GM21423 (cell line): ENCODE results near the gene PCARE.
"Not testable (repeated sequence)": the region's sequence is repeated elsewhere in the genome, so short reads cannot be mapped to it uniquely, and the experiment has no call there.

Experiments used
- ATAC-seq: cut with Tn5 transposase; IDR thresholded peaks from one replicate; pipeline ENCODE4 v1.9.1; 2021; ENCODE audit warnings: mild to moderate bottlenecking, moderate library complexity; ENCODE audit not compliant: unreplicated experiment

PCARE gene

DNA sequence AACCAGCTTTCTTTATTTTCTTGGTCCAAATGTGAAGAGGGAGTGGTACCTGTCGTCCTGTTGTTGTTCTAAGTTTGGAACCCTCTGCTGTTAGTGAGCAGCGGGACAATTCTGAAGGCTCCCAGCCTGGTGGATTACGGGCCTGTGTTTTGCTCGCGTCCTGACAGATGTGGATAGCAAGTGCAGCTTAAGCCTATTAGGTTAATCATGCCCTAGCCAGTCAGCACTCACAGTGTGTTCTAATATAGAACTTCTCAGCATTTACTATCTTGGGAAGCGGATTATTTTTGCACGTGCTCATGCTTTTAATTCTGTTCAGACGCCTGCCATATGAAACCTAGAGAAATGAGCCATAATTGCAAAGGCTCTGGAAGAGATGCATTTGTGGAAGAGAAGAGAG lies at the start of gene PCARE:
Gene PCARE (minus strand): TSS at position 113 of the 400 bp plus-strand sequence. CDS start 262 bp downstream, outside the sequence.
- no peak for ATAC-seq

DNA sequence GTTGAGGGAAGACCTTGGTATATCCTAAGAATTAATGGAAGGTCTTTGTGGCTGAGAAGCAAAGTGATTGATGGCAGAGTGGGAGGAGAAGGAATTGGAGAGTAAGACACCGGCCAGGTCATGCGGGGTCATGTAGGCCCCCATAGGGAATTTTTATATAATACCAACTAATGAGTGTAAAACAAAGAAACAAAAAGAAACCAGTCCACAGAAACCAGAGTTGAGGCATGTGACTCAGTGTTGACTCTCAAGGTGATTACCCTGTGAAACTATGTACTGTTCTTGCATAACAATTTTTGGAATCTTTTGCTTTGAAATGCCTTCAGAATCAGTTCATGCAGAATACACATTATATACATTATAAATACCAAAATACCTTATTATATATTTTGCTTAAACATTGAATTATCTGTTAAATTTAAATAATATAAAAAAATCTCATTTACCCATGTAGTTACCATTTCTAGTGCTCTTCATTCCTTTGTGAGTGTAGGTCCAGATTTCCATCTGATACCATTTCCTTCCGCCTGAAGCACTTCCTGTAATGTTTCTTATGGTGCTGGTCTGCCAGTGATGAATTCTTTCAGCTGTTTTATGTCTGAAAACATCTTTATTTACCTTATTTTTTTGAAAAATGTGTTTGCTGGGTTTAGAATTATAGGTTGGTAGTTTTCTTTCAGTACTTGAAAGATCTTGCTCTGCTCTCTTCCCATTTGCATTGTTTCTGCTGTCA lies 49.5 kb upstream of the PCARE start:
- no peak for ATAC-seq

DNA sequence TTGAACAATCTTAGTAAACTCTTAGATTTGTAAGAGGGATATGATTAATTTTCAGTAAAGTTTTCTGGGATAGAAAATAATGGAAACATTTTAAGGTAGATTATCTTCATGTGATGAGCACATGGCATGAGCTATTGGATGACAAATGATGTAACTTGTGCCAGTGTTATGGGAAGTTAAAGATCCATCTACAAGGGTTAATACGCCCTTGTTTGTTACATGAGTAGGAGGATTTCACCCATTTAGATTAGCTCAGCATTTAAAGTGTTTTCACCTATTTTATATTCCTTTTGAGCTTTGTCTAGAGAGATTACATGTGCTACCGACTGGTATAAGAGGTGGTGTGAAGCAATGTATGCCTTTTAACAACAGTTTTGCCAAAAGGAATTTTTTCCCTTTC lies 46.5 kb upstream of the PCARE start:
- ATAC-seq: no peak

DNA sequence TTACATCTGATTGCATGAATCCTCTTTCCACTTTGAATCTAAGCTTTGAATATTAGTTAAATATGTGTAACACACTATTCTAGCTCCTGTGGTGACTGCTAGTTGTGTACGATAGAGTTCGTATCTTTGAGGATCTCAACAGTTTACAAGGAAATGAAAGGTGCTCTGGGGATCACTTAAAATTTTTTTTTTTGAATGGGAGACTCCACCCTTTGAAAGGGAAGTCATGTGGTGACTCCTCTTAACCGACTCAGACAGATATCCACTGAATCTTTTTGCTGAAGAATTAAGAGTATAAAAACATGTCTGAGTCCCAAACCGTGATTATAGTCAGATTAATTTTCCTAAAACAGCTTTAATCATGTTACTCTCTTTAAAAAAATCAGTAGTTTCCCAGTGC lies 44.9 kb upstream of the PCARE start:
- ATAC-seq: no peak

DNA sequence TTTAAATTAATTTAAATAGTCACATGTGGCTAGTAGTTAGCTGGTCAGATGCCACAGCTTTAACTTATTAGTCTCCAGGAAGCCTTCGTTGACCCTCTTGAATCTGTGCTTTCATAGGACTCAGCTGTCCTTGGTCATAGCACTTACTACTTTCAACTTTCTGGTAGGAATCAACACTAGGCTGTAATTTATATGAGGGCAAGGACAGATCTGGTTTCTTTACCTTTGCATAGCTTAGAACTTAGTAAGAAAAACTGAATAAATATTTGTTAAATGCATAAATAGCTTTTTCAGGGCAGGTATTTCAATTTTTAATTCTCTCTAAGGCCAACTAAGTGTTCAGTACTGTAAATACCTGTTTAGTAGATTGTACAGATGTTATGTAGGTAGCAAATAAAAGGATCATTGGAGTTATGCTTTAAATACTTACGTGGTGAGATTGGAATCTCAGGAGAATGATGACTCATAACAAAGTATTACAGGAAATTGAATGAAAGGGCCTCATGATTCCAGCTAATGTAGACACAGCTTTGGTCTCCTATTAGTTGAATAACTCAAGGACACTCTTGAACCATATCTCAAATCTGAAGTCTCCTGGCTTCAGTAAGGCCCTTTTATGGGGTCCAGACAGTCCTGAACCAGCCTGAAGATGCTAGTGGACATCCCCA lies 43.4 kb upstream of the PCARE start:
- no peak for ATAC-seq

DNA sequence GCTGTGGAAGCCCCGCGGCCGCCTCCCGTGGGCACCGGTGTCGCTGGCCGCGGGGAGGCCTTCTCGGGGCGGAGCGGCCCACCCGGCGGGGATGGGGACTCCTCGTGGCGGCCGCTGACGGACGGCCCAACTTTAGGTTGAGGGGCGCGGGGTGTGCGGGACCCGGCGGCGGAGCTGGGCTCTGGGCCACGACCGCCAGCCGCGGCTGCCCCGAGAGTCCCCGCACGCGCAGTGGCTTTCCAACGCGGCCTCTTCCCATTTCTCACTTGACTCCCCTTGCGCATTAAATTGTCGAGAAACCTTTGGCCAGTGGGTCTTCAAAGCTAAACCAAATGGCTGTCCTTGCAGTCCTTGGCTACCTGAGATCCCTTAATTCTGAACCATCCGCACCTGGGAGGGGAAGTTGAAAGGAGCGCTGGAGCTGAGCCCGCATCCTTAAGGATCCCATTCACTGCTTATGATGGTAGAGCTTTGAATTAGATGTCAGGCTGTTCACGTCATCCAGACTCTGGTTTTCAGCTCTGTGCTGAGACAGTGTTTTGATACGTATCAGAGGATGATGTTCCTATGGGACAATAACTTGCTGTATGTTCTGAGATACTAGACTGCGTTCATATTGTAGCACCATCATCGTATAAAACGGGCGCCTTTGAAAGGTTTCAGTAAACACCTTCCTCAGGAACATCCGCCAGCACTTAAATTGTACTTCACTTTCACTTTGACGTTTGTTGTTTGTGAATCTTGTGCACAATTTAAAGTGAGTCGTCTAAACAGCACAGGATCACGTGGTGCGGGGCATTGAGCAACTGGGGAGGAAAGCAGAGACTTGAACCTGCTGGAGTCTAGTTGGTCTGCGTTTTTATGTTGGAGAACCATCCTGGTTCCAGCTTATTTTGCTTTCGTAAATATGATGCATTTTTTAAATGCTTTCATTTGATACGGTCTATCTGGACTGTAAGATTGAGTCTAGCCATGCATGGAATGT lies 41.8 kb upstream of the PCARE start:
- ATAC-seq: peak; percentile 47

DNA sequence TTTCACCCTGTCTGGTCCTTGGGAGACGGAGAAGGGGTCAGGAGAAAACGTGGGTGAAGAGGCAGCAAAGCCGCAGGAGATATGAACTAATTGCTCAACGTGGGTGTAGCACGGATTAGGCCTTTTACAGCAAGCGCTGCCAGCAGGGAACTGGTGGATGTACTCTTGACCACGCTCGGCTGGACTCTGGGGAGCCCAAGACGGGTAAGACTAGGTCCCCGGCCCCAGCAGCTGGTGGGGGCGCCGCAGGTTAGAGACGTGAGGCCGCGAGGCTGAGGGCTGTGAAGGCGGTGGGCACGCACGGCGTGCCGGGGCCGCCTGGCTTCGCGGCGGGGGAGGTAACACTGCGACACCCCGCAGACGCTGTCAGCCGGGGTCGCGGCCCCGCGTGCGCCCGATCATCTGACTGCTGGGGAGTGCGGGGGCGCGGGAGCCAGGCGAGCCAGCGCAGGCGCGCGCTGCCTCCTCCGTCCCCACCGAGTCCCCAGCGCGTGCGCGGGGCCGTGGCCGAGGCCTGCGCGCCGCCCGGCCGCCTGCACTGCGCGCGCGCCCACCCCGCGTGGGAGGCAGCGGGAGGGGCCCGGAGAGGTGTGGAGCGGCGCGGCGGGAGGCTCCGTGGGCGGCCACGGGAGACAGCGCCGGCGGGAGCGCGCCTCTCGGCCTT lies 40.8 kb upstream of the PCARE start, which contains the start of gene CLIP4:
Gene CLIP4 (plus strand): TSS at position 470 of the 664 bp plus-strand sequence. CDS start 5,974 bp downstream, outside the sequence.
- peak; percentile 34 for ATAC-seq

DNA sequence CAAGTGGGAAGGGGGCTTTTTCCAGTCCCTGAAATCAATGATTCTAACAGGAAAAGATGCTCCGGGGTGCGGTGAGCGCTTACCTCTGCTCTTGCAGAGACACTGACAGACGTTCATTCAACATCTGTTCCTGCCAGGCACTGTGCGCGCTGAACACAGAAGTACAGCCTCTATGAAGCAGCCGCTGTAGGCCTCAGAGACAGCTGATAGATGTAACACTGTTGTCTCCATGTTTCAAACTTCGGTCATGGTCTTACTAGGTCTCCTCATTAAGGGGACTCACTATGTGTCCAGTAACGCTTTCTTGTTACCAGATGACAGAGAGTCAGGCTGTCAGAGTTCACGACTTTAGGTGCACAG lies 40.2 kb upstream of the PCARE start:
- no peak for ATAC-seq

DNA sequence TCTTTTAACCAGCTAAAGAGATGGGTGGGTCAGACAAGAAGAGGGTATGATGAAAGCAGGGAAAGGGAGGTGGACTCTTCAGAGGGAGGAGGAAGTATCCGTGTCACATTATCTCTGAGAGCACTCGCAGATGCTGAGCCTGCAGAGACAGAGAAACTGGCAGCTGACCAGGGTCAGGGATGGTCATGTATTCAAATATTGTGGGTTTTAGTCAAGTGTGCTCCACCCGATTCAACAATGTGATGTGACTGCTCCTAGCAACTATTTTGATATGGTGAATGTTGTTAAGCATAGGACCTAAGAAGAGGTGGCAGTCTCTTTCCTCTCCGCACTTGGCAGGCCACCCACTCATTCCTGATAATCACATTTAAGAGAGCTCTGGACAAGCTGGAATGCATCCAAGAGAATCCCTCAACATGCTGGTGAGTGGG lies 39.6 kb upstream of the PCARE start:
- ATAC-seq: no peak

DNA sequence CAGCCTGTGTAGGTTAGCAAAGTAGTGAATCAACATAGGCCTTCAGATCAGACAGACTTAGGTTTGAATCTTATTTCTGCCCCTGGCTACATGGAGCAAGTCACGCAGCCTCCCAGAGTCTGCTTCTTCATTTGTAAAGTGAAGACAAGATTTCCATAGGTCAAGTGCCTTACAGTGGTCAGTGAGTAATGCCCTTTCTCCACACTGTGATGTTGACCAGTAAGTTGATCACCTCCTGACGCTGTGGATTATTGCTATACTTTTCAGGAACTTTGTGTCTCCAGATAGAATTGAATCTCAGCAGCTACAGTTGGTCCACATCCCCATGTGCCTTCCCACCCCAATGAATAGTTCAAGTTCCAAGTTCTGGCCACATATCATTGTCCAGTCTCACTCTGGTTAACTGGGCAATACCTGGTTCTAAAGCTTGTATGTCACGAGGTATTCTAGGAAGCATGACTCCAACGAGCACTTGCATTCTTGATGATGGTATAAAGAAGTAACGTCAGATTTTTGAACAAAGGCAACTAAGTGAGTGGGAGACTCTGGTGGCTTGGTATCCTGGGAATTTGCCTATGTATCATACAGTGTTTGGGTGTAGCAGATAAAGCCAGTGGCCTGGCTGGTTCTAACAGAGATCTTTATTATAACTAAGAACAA lies 38.8 kb upstream of the PCARE start:
- no peak for ATAC-seq

DNA sequence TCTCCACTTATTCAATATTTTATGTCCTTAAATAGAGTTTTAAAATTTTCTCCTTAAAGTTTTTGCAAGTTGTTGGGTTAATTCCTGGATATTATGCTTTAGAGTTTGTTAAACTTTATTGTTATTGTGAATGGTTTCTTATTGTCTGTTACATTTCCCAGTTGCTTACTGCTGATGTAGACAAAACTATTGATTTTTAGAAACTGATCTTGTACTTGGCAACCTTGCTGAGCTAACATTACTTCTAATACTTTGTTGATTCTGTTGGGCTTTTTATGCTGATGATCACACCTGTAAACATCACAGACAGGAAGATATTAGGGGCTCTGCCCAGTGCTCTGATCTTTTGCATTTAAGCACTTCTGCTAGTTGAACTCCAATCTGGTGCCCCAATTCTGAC lies 38.1 kb upstream of the PCARE start:
- no peak for ATAC-seq

DNA sequence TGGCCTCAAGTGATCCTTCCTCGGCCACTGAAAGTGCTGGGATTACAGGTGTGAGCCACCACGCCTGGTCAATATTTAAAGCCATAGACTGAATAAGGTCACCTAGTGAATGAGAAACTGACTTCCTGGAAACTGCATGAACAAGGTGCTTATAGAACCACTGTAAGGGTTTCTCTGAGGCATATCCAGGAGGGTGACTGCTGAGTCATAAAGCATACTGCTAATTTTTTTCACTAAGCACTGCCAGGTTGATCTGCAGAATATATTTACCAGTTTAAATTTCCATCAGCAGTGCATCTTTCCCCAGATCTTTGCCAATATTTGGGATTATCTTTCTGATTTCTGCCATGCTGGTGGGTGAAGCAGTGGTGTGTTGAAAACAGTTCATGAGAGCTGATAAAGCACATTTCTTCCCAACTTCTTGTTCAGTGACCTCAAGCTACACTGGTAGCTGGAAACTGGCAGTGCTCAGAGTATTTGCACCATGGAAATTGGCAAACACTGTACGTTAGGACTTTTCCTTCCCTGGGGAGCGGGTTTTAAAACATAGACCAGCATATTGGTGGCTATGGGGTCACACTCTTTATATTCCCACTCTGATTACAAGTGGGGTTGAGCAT lies 36.7 kb upstream of the PCARE start:
- ATAC-seq: peak; percentile 40

DNA sequence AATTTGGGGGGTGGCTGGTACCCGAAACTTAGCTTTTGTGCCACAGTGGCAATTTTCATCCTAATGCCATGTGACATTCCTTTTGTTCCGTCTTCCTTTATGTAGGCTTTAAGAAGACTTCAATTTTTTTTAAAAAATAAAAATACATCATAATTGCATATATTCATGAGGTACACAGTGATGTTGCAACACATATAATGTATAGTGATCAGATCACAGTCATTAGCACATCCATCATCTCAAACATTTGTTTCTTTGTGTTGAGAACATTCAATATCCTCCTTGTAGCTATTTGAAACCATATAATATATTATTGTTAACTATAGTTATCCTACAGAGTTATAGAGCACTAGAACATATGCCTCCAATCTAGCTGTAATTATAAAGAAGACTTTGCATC lies 34.9 kb upstream of the PCARE start:
- ATAC-seq: no peak

DNA sequence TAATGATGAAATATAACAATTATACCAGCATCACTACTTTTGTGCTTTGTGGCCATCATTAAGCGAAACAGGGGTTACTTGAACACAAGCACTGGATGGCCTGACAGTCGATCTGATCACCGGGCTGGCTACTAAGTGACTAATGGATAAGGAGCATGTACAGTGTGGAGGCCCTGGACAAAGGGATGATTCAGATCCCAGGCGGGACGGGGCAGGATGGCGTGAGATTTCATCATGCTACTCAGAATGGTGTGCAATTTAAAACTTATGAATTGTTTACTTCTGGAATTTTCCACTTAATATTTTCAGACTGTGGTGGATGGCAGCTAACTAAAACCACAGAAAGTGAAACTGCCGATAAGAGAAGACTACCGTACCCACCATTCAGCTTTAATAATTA lies 33.9 kb upstream of the PCARE start:
- no peak for ATAC-seq

DNA sequence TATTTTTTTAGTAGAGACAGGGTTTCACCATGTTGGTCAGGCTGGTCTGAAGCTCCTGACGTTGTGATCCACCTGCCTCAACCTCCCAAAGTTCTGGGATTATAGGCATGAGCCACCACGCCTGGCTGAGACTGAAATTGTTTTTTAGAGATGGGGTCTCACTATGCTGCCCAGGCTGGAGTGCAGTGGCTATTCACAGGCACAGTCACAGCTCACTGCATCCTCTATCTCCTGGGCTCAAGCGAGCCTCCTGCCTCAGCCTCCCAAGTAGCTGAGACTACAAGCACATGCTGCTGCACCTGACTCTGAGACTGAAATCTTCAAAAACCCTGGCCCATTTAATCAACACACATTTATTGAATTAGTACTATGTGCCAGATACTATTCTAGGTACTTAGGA lies 33.2 kb upstream of the PCARE start:
- not testable (repeated sequence) for ATAC-seq

DNA sequence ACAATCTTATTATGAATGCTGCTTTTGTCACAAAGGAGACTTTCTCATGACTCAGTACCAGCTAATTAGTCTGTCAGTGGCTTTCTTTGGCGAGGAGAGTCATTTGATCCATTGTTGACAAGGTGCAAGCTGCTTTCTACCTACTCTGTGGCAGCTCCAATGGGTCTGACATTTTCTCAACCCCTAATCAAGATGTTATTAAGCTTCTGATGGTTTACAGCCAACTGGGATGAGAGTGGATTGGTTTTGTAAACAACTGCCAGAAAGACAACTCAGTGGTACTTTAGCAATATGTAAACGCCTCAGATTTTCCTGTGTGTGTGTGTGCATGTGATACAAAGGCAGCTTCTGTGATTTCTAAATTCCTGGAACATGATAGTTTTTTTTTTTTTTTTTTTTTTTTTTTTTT lies 32.7 kb upstream of the PCARE start:
- no peak for ATAC-seq

DNA sequence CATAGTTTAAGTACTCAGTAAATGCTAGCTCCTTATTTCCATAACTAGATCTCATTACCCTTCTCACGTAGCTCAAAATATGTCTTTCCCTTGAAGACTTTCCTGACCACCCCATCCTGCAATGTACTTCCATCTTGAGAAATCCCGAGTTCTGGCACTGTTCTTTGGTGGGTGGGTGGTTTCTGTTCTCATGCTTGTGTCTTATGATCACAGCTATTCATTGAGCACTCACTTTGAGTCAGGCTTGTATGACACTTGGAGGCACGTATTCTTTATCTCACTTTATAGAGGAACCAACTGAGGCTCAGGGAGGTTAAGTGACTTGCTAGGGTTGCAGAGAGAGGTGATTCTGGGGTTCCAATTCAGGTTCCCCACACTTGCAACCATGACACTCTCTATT lies 31.9 kb upstream of the PCARE start:
- ATAC-seq: no peak

DNA sequence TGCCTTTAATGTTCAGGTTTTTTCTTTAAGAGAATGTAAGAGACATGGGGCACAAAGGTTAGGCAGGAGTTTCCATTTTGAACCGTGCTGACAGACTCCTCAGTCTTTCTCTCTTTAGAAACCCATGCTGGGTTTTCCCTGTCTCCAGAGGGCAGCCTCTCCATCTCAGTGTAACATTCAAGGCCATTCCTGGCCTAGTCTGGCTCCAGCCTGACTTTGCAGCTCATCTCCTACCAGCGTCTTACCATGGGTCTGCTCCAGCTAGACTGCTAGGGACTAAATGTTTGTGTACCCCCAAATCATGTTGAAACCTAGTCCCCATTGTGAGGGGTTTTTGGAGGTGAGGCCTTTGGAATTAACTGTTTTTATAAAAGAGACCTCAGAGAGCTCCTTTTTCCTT lies 31.1 kb upstream of the PCARE start:
- ATAC-seq: no peak

DNA sequence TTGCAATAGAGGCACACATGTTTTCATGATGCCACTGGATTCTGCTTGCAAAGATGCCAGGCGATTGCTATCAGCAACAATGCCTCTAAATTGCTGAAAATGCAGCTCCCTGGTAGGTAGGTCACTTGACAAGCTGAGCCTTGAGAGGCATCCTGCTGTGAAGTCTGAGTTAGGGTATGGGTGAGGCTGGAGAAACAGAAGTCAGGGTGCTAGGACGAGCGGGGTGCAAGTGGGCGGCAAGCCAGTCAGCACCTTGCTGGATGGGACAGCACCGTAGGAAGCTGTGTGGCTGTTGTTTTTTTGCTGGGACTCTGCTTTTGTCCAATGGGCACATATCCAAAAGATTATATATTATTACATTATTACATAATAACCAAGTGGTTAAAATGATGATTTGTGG lies 30.4 kb upstream of the PCARE start:
- ATAC-seq: no peak

DNA sequence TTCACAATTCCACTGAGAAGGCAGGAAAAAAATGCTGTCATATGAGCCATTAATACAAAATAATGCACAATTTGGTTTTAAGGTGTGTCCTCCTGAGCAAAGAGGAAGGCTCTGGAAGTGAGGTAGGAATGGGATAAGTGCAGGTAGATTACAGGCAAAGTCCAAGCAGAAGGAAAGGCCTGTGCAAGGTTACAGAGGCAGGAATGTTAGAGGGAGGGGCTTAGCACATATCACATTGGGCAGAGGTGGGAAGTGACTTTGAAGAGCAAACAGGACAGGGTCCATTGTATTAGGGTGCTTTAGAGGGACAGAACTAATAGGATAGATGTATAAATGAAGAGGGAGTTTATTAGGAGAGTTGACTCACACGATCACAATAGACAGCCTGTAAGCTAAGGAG lies 26.2 kb upstream of the PCARE start:
- ATAC-seq: no peak
